Measurements from ENCODE around the gene INSIG1.

DNA sequence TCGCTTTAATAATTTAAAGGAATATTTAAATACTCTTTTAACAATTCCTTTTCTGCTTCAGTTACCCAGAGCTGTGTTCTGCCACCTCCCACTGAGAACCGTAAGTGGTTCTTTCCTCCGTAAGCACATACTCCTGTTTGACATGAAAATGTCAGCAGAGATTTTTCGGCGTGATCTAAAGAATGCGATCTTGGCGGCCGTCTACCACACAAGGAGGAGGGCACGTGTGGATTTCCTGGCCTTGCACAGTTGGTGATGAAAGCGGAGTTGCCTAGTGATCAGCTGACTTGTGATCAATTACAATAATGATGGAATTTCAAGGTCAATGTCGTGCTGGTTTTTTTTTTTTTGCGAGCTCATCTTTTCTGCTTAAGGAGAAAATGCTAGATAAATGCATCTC lies 35.6 kb upstream of the INSIG1 start:
- TF ChIP-seq CTCF (conservative IDR thresholded peaks at IDR 0.05; ENCODE audit: low read depth, low read length) (no peak), EZH2 (IDR thresholded peaks at IDR 0.05; ENCODE audit: borderline replicate concordance, low read depth, low read length, poor library complexity, severe bottlenecking) (no peak)
